ENCODE results near the gene PXN.

PXN gene

GRCh38 chr12:120265473-120266179 lies at the start of gene PXN:
PXN (minus strand) TSS chr12:120265730; CDS start chr12:120265629, 101 bp downstream.
- Histone ChIP-seq H3K27me3 (no peaks in the 10 kb centered on the region), H3K4me3 (peak within 1 kb of the TSS; percentile 77 to 100), H3K36me3 (no peaks in the 10 kb centered on the region), H3K27ac (peak within 1 kb of the TSS; percentile 90 to 96), H3K9me3 (no peaks in the 10 kb centered on the region), H3K4me1 (peaks cover 0 to 39% (median 31%) of the 10 kb centered on the region in 4 donors)
- intact Hi-C loops (cut with DNase I; ENCODE audit: low total_unique reads) = loop anchor here (2.0 kb wide), 2 partner anchors 37 to 65 kb away; partner anchors contain the start of gene RPLP0
- TF ChIP-seq CTCF (IDR thresholded peaks at IDR 0.05) = peak; percentile 86 to 87
- peak; percentile 78 to 91 for DNase-seq

GRCh38 chr12:120314220-120314619 lies 48.7 kb upstream of the PXN start:
- intact Hi-C loops (cut with DNase I; ENCODE audit: low total_unique reads) = no loop called here
- Histone ChIP-seq H3K4me3 (no peak overlapping the region), H3K27ac (no peak overlapping the region), H3K9me3 (no peaks in the 10 kb centered on the region), H3K27me3 (no peaks in the 10 kb centered on the region), H3K4me1 (peaks cover 0 to 9% (median 6%) of the 10 kb centered on the region in 4 donors), H3K36me3 (no peaks in the 10 kb centered on the region)
- no peak for TF ChIP-seq CTCF (IDR thresholded peaks at IDR 0.05)
- DNase-seq = no peak

GRCh38 chr12:120301962-120302815 lies 36.7 kb upstream of the PXN start, which contains the start of gene SIRT4:
SIRT4 (plus strand) TSS chr12:120302321; CDS start chr12:120303562, 1,241 bp downstream.
- peak; percentile 64 to 70 for TF ChIP-seq CTCF (IDR thresholded peaks at IDR 0.05)
- Histone ChIP-seq H3K4me3 (peak within 1 kb of the TSS; percentile 58 to 65), H3K27me3 (no peaks in the 10 kb centered on the region), H3K36me3 (no peaks in the 10 kb centered on the region), H3K27ac (peak within 1 kb of the TSS; percentile 51 to 65), H3K4me1 (peaks cover 0 to 11% (median 5%) of the 10 kb centered on the region in 4 donors), H3K9me3 (no peaks in the 10 kb centered on the region)
- intact Hi-C loops (cut with DNase I; ENCODE audit: low total_unique reads) = no loop called here
- DNase-seq = peak; percentile 91 to 95

- Histone ChIP-seq H3K36me3 (no peaks in the 10 kb centered on the region), H3K4me3 (peak within 1 kb of the TSS; percentile 73 to 86), H3K27me3 (no peaks in the 10 kb centered on the region), H3K4me1 (peaks cover 0 to 16% (median 6%) of the 10 kb centered on the region in 4 donors), H3K27ac (peak within 1 kb of the TSS; percentile 98), H3K9me3 (no peaks in the 10 kb centered on the region)
- intact Hi-C loops (cut with DNase I; ENCODE audit: low total_unique reads) = no loop called here
- peak; percentile 66 to 80 for DNase-seq
- TF ChIP-seq CTCF (IDR thresholded peaks at IDR 0.05) = no peak
Measured at GRCh38 chr12:120292661-120293531, 27.4 kb upstream of the PXN start, which contains the start of gene RNU4-1. RNU4-1 (minus strand) TSS chr12:120293237.

GRCh38 chr12:120292411-120292660 lies 26.8 kb upstream of the PXN start:
- H3K4me1 ChIP-seq = peaks cover 0 to 19% (median 6%) of the 10 kb centered on the region in 4 donors
- H3K4me3 ChIP-seq = peak overlapping the region; percentile 73 to 86
- no peaks in the 10 kb centered on the region for H3K9me3 ChIP-seq
- intact Hi-C loops (cut with DNase I; ENCODE audit: low total_unique reads) = no loop called here
- peak overlapping the region; percentile 98 for H3K27ac ChIP-seq
- TF ChIP-seq CTCF (IDR thresholded peaks at IDR 0.05) = no peak
- DNase-seq = no peak
- no peaks in the 10 kb centered on the region for H3K36me3 ChIP-seq
- H3K27me3 ChIP-seq = no peaks in the 10 kb centered on the region

All from tibial artery (tissue), 4 donors.